ENCODE results near the gene NKD2.

Gene NKD2

DNA sequence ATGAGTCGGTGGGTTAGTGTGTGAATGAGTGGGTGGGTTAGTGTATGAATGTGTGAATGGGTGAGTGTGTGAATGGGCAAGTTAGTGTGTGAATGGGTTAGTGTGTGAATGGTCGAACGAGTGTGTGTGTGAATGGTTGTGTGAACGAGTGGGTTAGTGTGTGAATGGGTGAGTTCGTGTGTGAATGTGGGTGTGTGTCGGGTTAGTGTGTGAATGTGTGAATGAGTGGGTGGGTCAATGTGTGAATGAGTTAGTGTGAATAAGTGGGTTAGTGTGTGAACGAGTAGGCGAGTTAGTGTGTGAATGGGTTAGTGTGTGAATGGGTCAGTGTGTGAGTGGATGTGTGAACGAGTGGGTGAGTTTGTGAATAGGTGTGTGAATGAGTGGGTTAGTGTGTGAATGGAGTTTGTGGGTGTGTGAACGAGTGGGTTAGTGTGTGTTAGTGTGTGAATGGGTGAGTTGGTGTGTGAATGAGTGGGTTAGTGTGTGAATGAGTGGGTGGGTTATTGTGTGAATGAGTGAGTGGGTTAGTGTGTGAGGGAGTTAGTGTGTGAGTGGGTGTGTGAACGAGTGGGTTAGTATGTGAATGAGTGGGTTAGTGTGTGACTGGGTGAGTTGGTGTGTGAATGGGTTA lies 38.8 kb downstream of the NKD2 start:
- no peak for DNase-seq (ENCODE audit: low read depth)
- TF ChIP-seq POLR2A (IDR thresholded peaks at IDR 0.05; ENCODE audit: extremely low read depth, insufficient read length) = no peak
- no peak overlapping the region for H3K4me3 ChIP-seq (ENCODE audit: low read depth, low read length)

DNA sequence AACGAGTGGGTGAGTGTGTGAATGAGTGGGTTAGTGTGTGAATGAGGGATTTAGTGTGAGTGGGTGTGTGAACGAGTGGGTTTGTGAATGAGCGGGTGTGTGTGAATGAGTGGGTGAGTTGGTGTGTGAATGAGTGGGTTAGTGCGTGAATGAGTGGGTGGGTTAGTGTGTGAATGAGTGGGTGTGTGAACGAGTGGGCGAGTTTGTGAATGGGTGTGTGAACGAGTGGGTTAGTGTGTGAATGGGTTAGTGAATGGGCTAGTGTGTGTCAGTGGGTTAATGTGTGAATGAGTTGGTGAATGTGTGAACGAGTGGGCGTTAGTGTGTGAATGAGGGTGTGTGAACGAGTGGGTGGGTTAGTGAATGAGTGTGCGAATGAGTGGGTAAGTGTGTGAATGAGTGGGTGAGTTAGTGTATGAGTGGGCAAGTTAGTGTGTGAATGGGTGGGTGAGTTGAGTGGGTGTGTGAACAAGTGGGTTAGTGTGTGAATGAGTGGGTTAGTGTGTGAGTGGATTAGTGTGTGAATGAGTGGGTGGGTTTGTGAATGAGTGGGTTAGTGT lies 39.6 kb downstream of the NKD2 start:
- DNase-seq (ENCODE audit: low read depth) = no peak
- TF ChIP-seq, protein P1, sequence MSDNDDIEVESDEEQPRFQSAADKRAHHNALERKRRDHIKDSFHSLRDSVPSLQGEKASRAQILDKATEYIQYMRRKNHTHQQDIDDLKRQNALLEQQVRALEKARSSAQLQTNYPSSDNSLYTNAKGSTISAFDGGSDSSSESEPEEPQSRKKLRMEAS (IDR thresholded peaks at IDR 0.05; ENCODE audit: low read depth, low read length) = no peak
- TF ChIP-seq, protein P2, sequence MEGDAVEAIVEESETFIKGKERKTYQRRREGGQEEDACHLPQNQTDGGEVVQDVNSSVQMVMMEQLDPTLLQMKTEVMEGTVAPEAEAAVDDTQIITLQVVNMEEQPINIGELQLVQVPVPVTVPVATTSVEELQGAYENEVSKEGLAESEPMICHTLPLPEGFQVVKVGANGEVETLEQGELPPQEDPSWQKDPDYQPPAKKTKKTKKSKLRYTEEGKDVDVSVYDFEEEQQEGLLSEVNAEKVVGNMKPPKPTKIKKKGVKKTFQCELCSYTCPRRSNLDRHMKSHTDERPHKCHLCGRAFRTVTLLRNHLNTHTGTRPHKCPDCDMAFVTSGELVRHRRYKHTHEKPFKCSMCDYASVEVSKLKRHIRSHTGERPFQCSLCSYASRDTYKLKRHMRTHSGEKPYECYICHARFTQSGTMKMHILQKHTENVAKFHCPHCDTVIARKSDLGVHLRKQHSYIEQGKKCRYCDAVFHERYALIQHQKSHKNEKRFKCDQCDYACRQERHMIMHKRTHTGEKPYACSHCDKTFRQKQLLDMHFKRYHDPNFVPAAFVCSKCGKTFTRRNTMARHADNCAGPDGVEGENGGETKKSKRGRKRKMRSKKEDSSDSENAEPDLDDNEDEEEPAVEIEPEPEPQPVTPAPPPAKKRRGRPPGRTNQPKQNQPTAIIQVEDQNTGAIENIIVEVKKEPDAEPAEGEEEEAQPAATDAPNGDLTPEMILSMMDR (IDR thresholded peaks at IDR 0.05; ENCODE audit: low read depth, low read length) = no peak
- TF ChIP-seq MYC (IDR thresholded peaks at IDR 0.05; ENCODE audit: low read depth, low read length) = no peak
- no peak for TF ChIP-seq POLR2A (IDR thresholded peaks at IDR 0.05; ENCODE audit: extremely low read depth, insufficient read length)
- no peak overlapping the region for H3K4me3 ChIP-seq (ENCODE audit: low read depth, low read length)

DNA sequence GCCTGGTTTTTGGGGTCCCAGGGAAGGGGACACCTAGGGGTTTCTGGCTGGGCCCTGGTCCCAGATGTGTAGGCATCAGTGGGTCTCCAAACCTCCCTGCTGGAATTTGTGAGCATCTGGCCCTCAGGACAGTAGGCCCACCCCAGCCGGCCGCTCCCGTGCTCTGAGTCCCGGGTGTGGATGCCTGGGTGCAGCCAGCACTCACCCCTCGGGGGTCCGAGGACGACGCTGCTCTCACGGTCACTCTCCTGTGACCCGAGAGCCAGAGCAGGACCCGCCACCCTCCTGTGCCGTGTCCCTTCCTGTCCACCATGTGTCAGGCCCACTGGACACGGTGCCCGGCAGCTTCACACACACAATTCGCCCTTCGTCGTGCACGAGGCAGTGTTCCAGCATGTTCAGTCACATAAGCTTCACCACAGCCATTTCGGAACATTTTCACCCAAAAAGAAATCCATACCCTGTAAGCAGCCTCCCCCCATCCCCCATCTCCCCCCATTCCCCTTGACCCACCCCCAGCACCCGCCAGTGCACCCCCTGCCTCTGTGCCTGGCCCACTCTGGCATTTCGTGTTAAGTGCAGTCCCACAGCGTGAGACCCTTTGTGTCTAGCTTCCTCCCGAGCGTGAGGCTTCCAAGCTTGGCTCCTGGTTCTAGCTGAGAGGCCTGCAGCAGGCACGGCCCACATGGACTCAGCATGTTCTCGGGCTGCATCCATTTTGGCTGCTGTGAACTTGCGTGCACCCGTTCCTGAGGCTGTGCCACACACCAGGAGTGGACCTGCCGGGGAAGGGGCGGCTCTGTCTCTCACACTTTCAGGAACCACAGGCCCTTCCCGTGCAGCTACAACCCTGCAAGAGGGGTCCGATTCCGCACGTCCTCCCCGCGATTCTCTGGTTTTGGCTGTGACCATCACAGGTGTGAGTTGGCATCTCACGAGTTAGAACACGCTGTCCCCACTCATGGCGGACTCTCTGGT lies 40.5 kb downstream of the NKD2 start:
- no peak overlapping the region for H3K4me3 ChIP-seq (ENCODE audit: low read depth, low read length)
- no peak for DNase-seq (ENCODE audit: low read depth)
- no peak for TF ChIP-seq MYC (IDR thresholded peaks at IDR 0.05; ENCODE audit: low read depth, low read length)
- no peak for TF ChIP-seq POLR2A (IDR thresholded peaks at IDR 0.05; ENCODE audit: extremely low read depth, insufficient read length)

DNA sequence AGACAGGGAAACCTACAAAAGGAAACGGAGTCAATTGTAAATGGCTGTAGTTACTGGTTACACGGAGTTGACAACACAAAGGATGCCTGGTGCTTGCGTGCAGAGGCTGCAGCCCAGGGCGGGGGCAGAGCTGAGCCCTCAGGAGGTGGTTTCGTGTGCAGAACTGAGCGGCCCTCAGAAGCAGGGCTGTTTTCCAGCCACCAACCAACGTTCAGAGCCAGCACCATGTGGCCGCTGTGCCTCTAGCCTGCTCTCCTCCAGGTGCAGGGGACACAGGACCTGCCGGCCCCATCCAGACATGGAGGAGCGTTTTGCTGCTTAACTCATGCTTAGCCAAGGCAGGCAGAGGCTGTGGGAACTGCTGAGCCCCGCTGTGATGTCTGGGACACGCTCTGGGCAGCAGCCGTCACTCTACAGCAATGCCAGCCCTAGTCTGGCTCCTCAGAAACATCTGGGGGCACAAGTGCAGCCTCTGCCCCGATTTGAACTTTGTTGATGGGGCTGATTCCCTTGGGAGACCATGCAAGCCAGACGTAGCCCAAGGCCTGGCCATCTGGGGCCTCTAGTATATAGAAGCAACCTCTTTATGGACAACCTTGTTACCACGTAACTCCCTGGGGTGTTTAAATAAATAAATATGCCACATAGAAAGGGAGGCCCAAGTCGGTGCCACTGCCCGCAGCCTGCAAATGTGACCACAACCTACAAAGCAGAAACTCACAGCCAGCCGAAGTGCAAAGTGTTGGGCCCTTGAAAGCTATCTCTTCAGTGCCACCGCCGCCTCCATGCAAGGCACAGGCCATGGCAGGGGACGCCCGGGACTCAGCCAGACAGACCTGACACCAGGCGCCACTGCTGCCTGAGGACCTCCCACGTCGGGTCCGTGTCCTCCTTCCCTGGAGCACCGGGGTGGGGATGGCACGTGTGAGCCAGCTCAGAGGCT lies 42.1 kb downstream of the NKD2 start:
- H3K4me3 ChIP-seq (ENCODE audit: low read depth, low read length) = no peak overlapping the region
- DNase-seq (ENCODE audit: low read depth) = peak; percentile 74
- peak; percentile 7; the same call in 1 of the 2 replicates for TF ChIP-seq MYC (IDR thresholded peaks at IDR 0.05; ENCODE audit: low read depth, low read length)
- TF ChIP-seq, protein P1 (IDR thresholded peaks at IDR 0.05; ENCODE audit: low read depth, low read length) = peak; percentile 32; the same call in 1 of the 2 replicates
- TF ChIP-seq, protein P2 (IDR thresholded peaks at IDR 0.05; ENCODE audit: low read depth, low read length) = no peak

DNA sequence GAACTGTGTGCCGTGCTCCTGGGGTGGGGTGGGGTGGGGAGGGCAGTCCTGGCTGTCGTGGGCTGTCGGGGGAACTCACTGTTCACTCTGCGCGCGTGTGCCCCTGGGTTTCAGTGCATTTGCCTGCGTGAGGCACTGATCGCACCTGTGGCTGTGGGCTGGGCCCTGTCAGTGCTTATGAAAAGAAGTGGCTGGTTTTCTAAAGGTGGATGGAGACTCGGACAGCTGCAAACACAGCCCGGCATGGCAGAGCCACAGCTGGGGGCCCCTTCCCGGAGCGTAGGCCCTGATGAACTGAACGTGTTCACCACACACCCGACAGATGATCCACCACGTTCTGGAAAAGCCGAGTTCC lies 42.7 kb downstream of the NKD2 start:
- DNase-seq (ENCODE audit: low read depth) = no peak
- H3K4me3 ChIP-seq (ENCODE audit: low read depth, low read length) = no peak overlapping the region
- TF ChIP-seq POLR2A (IDR thresholded peaks at IDR 0.05; ENCODE audit: extremely low read depth, insufficient read length) = no peak
- TF ChIP-seq, protein P1 (IDR thresholded peaks at IDR 0.05; ENCODE audit: low read depth, low read length) = no peak
- TF ChIP-seq, protein P2 (IDR thresholded peaks at IDR 0.05; ENCODE audit: low read depth, low read length) = no peak
- no peak for TF ChIP-seq MYC (IDR thresholded peaks at IDR 0.05; ENCODE audit: low read depth, low read length)

DNA sequence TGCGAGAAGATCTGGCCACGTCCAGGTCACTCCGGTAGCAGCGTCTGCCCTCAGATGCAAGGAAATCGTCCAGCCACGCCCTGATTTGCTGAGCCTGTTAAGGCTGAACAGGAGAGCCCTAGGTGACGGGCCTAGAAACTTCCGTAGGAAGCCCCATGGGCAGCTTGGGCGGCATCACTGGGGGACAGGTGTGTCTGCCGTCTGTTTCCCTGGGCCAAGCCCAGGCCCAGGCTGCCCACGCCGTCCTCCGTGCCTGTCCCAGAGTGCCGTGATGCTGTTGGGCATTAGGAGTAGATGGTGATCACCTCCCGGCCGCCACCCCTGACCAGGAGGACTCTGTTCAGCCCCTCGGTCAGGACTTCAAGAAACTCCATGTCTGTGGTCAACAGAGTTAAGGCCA lies 43.5 kb downstream of the NKD2 start:
- DNase-seq (ENCODE audit: low read depth) = no peak
- H3K4me3 ChIP-seq (ENCODE audit: low read depth, low read length) = no peak overlapping the region
- no peak for TF ChIP-seq POLR2A (IDR thresholded peaks at IDR 0.05; ENCODE audit: extremely low read depth, insufficient read length)
- TF ChIP-seq MYC (IDR thresholded peaks at IDR 0.05; ENCODE audit: low read depth, low read length) = no peak
- TF ChIP-seq, protein P2 (IDR thresholded peaks at IDR 0.05; ENCODE audit: low read depth, low read length) = no peak
- TF ChIP-seq, protein P1 (IDR thresholded peaks at IDR 0.05; ENCODE audit: low read depth, low read length) = no peak

Data from NB4 (cell line).